ENCODE data around the gene CAB39.

- TF ChIP-seq EZH2 (IDR thresholded peaks at IDR 0.05): no peak
- TF ChIP-seq POLR2AphosphoS5 (IDR thresholded peaks at IDR 0.05; ENCODE audit: borderline replicate concordance, low read depth, low read length): no peak
- no peak for TF ChIP-seq FOXP2 (optimal IDR thresholded peaks at IDR 0.05; ENCODE audit: control extremely low read depth, extremely low read length, insufficient read depth)
Measured at GRCh38 chr2:230793572-230794359, 81.1 kb downstream of the CAB39 start.
